Measurements from ENCODE around the gene PTCD2. TPM values are rescaled to one million over a fixed set of nuclear protein-coding genes. Genes with fewer than 3 reads are reported as not detected.

Gene PTCD2
- total and polyA plus RNA-seq, 2 of the 8 experiments (the other 6 are each of a cell fraction or from before 2014, with no cell fraction given): 7.3 to 15.4 TPM

DNA sequence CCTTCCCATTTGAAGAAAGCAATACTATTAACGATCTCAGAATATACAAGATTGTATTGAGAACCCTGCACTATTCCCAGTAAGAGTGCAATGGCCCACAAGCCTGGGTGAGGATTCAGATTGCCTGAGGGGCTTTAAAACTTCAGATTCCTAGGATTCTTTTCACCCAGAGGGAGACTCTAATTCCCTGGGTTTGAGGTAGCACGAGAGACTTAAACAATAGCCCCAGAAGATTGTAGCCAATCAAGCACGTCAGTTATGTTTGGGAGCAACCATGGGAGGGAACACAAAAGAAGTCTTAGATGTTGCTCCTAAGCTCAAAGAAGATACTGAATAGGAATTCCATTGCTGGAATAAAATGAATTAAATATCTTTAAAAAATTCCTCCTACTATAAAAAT lies 18.0 kb upstream of the PTCD2 start:
- Histone ChIP-seq H3K79me2 (ENCODE audit: control insufficient read depth in 1 of 2, insufficient read depth in 2 of 2, low read length in 2 of 2) (peaks cover 0 to 74% of the 10 kb centered on the region in 2 experiments; a peak in 3 of 4 replicates), H3K18ac (ENCODE audit: extremely low read depth, low read length) (no peak overlapping the region), H3K23ac (ENCODE audit: insufficient read length) (no peak overlapping the region), H3K4ac (replicated peaks; ENCODE audit: insufficient read length, low read depth, low read length) (no peak overlapping the region), H3K14ac (ENCODE audit: insufficient read length) (no peak overlapping the region), H3K4me1 (replicated peaks in 1 of 4; ENCODE audit: control insufficient read depth in 3 of 4, insufficient read depth in 4 of 4, low read length in 3 of 4) (peaks cover 2 to 14% (median 10%) of the 10 kb centered on the region in 4 experiments; a peak in 5 of 7 replicates), H3K27ac (ENCODE audit: low read depth, low read length) (peak overlapping the region; percentile 30; the same call in 1 of the 2 replicates), H2BK5ac (ENCODE audit: low read depth, low read length) (no peak overlapping the region), H3K27me3 (replicated peaks in 1 of 4; ENCODE audit: control insufficient read depth in 3 of 4, extremely low read depth in 1 of 4, insufficient read depth in 3 of 4, low read length in 3 of 4) (no peaks in the 10 kb centered on the region), H4K91ac (replicated peaks; ENCODE audit: insufficient read length, low read length) (no peak overlapping the region), H3K56ac (replicated peaks; ENCODE audit: insufficient read length, low read depth, low read length) (no peak overlapping the region), H2BK12ac (ENCODE audit: low read depth, low read length) (no peak overlapping the region; the same call in 1 of the 2 replicates), H3K79me1 (ENCODE audit: low read depth, low read length) (no peaks in the 10 kb centered on the region; the same call in 1 of the 2 replicates), H3K4me3 (ENCODE audit: extremely low read depth in 1 of 4, insufficient read depth in 2 of 4, low read depth in 3 of 4, low read length in 4 of 4) (peak overlapping the region in 1 of 4 experiments; percentile 29; a peak in 1 of 8 replicates), H3K23me2 (ENCODE audit: low read depth, low read length) (no peaks in the 10 kb centered on the region), H3K9ac (replicated peaks in 1 of 4; ENCODE audit: extremely low read depth in 1 of 4, low read depth in 3 of 4, low read length in 3 of 4) (no peak overlapping the region), H2BK120ac (replicated peaks; ENCODE audit: low read depth, low read length) (no peak overlapping the region), H2BK15ac (ENCODE audit: low read length) (no peak overlapping the region), H3K9me3 (ENCODE audit: insufficient read depth in 2 of 2, low read depth in 1 of 2, low read length in 1 of 2) (no peaks in the 10 kb centered on the region), H4K8ac (ENCODE audit: extremely low read depth, insufficient read depth, low read length) (no peak overlapping the region), H3K4me2 (ENCODE audit: insufficient read depth in 1 of 2, low read depth in 2 of 2, low read length in 2 of 2) (peak overlapping the region; percentile 23 to 71), H4K5ac (ENCODE audit: insufficient read length, low read depth, low read length) (no peak overlapping the region), H3K36me3 (ENCODE audit: control insufficient read depth in 2 of 4, insufficient read depth in 4 of 4, low read length in 3 of 4) (peaks cover 0 to 2% (median 0%) of the 10 kb centered on the region in 4 experiments; a peak in 1 of 8 replicates), H4K20me1 (replicated peaks in 1 of 2; ENCODE audit: control insufficient read depth in 1 of 2, insufficient read depth in 2 of 2, low read length in 2 of 2) (no peaks in the 10 kb centered on the region), H2BK20ac (ENCODE audit: low read length) (no peak overlapping the region), H2AFZ (ENCODE audit: low read length) (no peak overlapping the region), H2AK5ac (ENCODE audit: low read depth, low read length) (no peak overlapping the region)
- WGBS, 2 experiments (ENCODE audit: extremely low coverage in 1 of 2, insufficient coverage in 1 of 2, insufficient read length in 1 of 2, insufficient replicate concordance in 2 of 2, low coverage in 1 of 2, low lambda C conversion rate in 2 of 2, missing lambda C conversion rate in 1 of 2): 26% methylated on average over 3 of the region's 3 CpGs; no CpG with 5 or more reads in 1 of the 2 experiments
- POLR2A ChIA-PET (ENCODE audit: partially characterized antibody): interaction anchor here (0.8 to 2.3 kb wide), 4 partner anchors 18 to 64 kb away, joined by 3 to 11 read pairs (median 3); partner anchors contain the start of genes MRPS27 and PTCD2
- FAIRE-seq (peak; percentile 93), DNase-seq (ENCODE audit: low read depth in 1 of 2, low spot score in 2 of 2) (peak in 1 of 2 experiments; percentile 68)
- CTCF ChIA-PET (ENCODE audit: partially characterized antibody): interaction anchor here (0.6 to 1.0 kb wide), 2 partner anchors 14 to 337 kb away, joined by 3 to 4 read pairs; no protein-coding TSS in a partner anchor
- TF ChIP-seq RXRA (IDR thresholded peaks at IDR 0.05; ENCODE audit: insufficient read depth, low read depth, low read length) (no peak), ASH2L (IDR thresholded peaks at IDR 0.05; ENCODE audit: low read length) (no peak), YY1 (IDR thresholded peaks at IDR 0.05; ENCODE audit: low read depth, low read length) (no peak), BACH1 (IDR thresholded peaks at IDR 0.05; ENCODE audit: low read length) (no peak), CHD2 (IDR thresholded peaks at IDR 0.05; ENCODE audit: low read length) (no peak), TEAD4 (IDR thresholded peaks at IDR 0.05; ENCODE audit: low read depth, low read length) (peak; percentile 69), SP2 (IDR thresholded peaks at IDR 0.05; ENCODE audit: low read length) (no peak), SP1 (IDR thresholded peaks at IDR 0.05; ENCODE audit: low read depth, low read length) (no peak), KDM1A (IDR thresholded peaks at IDR 0.05; ENCODE audit: borderline replicate concordance, low read length) (no peak)

All from H1 (cell line).